ENCODE measurements around the gene POC1A. TPM values are rescaled to one million over a fixed set of nuclear protein-coding genes. Genes with fewer than 3 reads are reported as not detected.

Gene POC1A
- total RNA-seq, 1 experiment from 2014 or later = 29.0 TPM

DNA sequence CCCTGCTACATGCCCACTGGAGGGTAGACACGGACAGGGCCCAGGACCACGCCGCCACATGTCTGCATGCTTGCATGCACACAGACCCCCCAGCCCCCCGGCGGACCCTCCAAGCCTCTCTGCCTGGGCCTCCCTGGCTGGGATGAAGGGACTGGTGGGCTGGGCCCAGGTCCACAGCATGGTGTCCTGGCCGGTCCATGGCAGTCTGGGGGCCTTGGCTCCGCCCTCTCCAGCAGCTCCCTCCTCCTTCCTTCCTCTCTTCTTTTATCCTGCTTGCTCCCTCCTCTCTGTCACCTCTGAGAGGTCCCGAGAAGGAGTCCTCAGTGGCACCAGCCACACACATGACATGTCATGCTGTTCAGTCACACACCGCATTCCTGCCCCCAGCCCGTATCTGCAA lies 122.3 kb downstream of the POC1A start:
- Histone ChIP-seq H4K91ac (ENCODE audit: insufficient read length, low read depth, low read length) (no peak overlapping the region), H3K56ac (ENCODE audit: insufficient read length, low read depth, low read length) (no peak overlapping the region), H3K4ac (ENCODE audit: low read depth, low read length) (no peak overlapping the region), H3K27me3 (ENCODE audit: insufficient read depth, low read length) (no peaks in the 10 kb centered on the region), H2BK120ac (ENCODE audit: low read depth, low read length, poor library complexity, severe bottlenecking) (no peak overlapping the region), H3K9ac (ENCODE audit: extremely low read depth, insufficient read length, low read length) (no peak overlapping the region), H3K14ac (ENCODE audit: insufficient read depth, low read length) (no peak overlapping the region), H3K9me3 (ENCODE audit: control insufficient read depth, low read depth, low read length) (no peaks in the 10 kb centered on the region), H4K20me1 (ENCODE audit: control insufficient read depth, insufficient read depth, insufficient read length) (no peaks in the 10 kb centered on the region), H3K4me1 (ENCODE audit: insufficient read depth, low read length) (no peaks in the 10 kb centered on the region), H3K27ac (ENCODE audit: insufficient read length, low read depth, low read length) (no peak overlapping the region), H3K79me1 (ENCODE audit: insufficient read depth, low read depth, low read length, poor library complexity, severe bottlenecking) (no peaks in the 10 kb centered on the region), H2AFZ (ENCODE audit: low read length) (no peak overlapping the region), H2BK20ac (ENCODE audit: low read depth, low read length, poor library complexity, severe bottlenecking) (no peak overlapping the region), H2BK5ac (ENCODE audit: insufficient read length, low read length) (no peak overlapping the region), H4K5ac (ENCODE audit: insufficient read length, low read depth, low read length) (no peak overlapping the region), H3K23ac (ENCODE audit: insufficient read length, low read depth, low read length) (no peak overlapping the region), H3K79me2 (ENCODE audit: insufficient read depth, low read length) (no peaks in the 10 kb centered on the region), H2AK5ac (ENCODE audit: insufficient read length, low read length) (no peak overlapping the region), H3K4me2 (ENCODE audit: insufficient read depth, insufficient read length, low read length) (no peak overlapping the region), H3K23me2 (ENCODE audit: insufficient read length, low read depth, low read length, poor library complexity, severe bottlenecking) (no peaks in the 10 kb centered on the region), H2BK12ac (ENCODE audit: insufficient read length, low read depth, low read length) (no peak overlapping the region), H4K8ac (replicated peaks; ENCODE audit: insufficient read length, low read depth, low read length) (no peak overlapping the region), H2BK15ac (ENCODE audit: low read depth, low read length) (no peak overlapping the region), H3T11ph (ENCODE audit: low read length) (no peak overlapping the region), H3K18ac (ENCODE audit: insufficient read length, low read depth, low read length) (no peak overlapping the region)
- Mint-ChIP-seq H3K36me3 (ENCODE audit: insufficient read depth in 1 of 3, low read depth in 3 of 3) (no peaks in the 10 kb centered on the region), H3K4me1 (peaks cover 0 to 7% of the 10 kb centered on the region in 2 experiments; a peak in 2 of 4 replicates), H3K4me3 (no peak overlapping the region), H3K27ac (no peak overlapping the region), H3K27me3 (ENCODE audit: low read depth) (peaks cover 2% of the 10 kb centered on the region; the same call in 1 of the 2 replicates), H3K9me3 (no peaks in the 10 kb centered on the region)
- WGBS (ENCODE audit: extremely low coverage, insufficient read length, low lambda C conversion rate) = no CpG with 5 or more reads among the region's 10 CpGs
- DNase-seq = no peak
- TF ChIP-seq, protein P1, sequence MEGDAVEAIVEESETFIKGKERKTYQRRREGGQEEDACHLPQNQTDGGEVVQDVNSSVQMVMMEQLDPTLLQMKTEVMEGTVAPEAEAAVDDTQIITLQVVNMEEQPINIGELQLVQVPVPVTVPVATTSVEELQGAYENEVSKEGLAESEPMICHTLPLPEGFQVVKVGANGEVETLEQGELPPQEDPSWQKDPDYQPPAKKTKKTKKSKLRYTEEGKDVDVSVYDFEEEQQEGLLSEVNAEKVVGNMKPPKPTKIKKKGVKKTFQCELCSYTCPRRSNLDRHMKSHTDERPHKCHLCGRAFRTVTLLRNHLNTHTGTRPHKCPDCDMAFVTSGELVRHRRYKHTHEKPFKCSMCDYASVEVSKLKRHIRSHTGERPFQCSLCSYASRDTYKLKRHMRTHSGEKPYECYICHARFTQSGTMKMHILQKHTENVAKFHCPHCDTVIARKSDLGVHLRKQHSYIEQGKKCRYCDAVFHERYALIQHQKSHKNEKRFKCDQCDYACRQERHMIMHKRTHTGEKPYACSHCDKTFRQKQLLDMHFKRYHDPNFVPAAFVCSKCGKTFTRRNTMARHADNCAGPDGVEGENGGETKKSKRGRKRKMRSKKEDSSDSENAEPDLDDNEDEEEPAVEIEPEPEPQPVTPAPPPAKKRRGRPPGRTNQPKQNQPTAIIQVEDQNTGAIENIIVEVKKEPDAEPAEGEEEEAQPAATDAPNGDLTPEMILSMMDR (conservative IDR thresholded peaks at IDR 0.05) = no peak

Measured in H9 (cell line).